GM18502 (cell line): ENCODE data around the gene FKTN.

Experiments used
- ATAC-seq: cut with Tn5 transposase; IDR thresholded peaks from one replicate; pipeline ENCODE4 v1.9.1; 2021; ENCODE audit warnings: mild to moderate bottlenecking; ENCODE audit not compliant: unreplicated experiment, poor library complexity

Gene FKTN

GRCh38 chr9:105625088-105625487 lies 67.2 kb downstream of the FKTN start:
- no peak for ATAC-seq

GRCh38 chr9:105632807-105633206 lies 74.9 kb downstream of the FKTN start:
- no peak for ATAC-seq

- no peak for ATAC-seq
Measured at GRCh38 chr9:105633411-105633810, 75.5 kb downstream of the FKTN start.

GRCh38 chr9:105636331-105636730 lies 78.4 kb downstream of the FKTN start:
- no peak for ATAC-seq

GRCh38 chr9:105637787-105638395 lies 80.0 kb downstream of the FKTN start:
- ATAC-seq, result no peak

- ATAC-seq, result no peak
Measured at GRCh38 chr9:105639936-105640335, 82.0 kb downstream of the FKTN start.

- no peak for ATAC-seq
Measured at GRCh38 chr9:105643795-105644194, 85.9 kb downstream of the FKTN start.

- no peak for ATAC-seq
Measured at GRCh38 chr9:105646879-105647594, 89.1 kb downstream of the FKTN start.

GRCh38 chr9:105647595-105648349 lies 89.8 kb downstream of the FKTN start:
- no peak for ATAC-seq

GRCh38 chr9:105651806-105652205 lies 93.9 kb downstream of the FKTN start:
- ATAC-seq, result no peak

GRCh38 chr9:105656131-105656921 lies 98.4 kb downstream of the FKTN start:
- ATAC-seq, result peak; percentile 54

- ATAC-seq, result no peak
Measured at GRCh38 chr9:105658351-105658750, 100.4 kb downstream of the FKTN start.

- ATAC-seq, result no peak
Measured at GRCh38 chr9:105661011-105661410, 103.1 kb downstream of the FKTN start.

GRCh38 chr9:105662184-105663104 lies 104.5 kb downstream of the FKTN start, which contains the start of gene TAL2:
Gene TAL2, plus strand, starts transcription at chr9:105662457. Its CDS starts 40 bp downstream, at chr9:105662497.
- peak; percentile 87 for ATAC-seq

- no peak for ATAC-seq
Measured at GRCh38 chr9:105663914-105664313, 106.0 kb downstream of the FKTN start.

- ATAC-seq, result no peak
Measured at GRCh38 chr9:105667867-105668266, 109.9 kb downstream of the FKTN start.

GRCh38 chr9:105670315-105670714 lies 112.4 kb downstream of the FKTN start:
- ATAC-seq, result no peak

- no peak for ATAC-seq
Measured at GRCh38 chr9:105670775-105671174, 112.8 kb downstream of the FKTN start.

GRCh38 chr9:105672711-105673234 lies 114.8 kb downstream of the FKTN start:
- ATAC-seq, result peak; percentile 83
